ENCODE measurements around the gene BAG1. TPM values are rescaled to one million over a fixed set of nuclear protein-coding genes. Genes with fewer than 3 reads are reported as not detected.

Gene BAG1
- total RNA-seq, 1 donor from 2014 or later = 33.7 TPM

DNA sequence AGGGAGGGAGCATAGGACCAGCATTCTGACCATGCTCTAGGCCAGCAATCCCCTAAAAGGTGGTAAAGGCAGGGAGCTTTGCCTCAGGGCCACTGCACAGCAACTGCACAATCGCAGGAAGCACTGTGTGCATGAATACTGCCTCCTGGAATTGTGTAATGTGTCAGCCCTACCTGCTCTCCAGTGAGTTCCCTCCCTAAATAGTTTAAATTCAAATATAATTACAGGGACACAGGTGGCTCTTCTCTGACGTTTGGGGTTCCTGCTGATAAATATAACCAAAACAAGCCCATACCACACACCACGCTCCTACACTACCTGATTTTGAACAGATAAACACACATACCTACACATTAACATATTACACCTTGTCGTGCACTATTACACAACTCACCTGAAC, 9.0 kb downstream of the BAG1 start:
- no peak for DNase-seq (ENCODE audit: low read depth)
- TF ChIP-seq, protein P1, sequence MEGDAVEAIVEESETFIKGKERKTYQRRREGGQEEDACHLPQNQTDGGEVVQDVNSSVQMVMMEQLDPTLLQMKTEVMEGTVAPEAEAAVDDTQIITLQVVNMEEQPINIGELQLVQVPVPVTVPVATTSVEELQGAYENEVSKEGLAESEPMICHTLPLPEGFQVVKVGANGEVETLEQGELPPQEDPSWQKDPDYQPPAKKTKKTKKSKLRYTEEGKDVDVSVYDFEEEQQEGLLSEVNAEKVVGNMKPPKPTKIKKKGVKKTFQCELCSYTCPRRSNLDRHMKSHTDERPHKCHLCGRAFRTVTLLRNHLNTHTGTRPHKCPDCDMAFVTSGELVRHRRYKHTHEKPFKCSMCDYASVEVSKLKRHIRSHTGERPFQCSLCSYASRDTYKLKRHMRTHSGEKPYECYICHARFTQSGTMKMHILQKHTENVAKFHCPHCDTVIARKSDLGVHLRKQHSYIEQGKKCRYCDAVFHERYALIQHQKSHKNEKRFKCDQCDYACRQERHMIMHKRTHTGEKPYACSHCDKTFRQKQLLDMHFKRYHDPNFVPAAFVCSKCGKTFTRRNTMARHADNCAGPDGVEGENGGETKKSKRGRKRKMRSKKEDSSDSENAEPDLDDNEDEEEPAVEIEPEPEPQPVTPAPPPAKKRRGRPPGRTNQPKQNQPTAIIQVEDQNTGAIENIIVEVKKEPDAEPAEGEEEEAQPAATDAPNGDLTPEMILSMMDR (conservative IDR thresholded peaks at IDR 0.05; ENCODE audit: low read depth, low read length) = no peak
- no peak overlapping the region for H3K4me3 ChIP-seq (ENCODE audit: low read depth, low read length)

GRCh38 chr9:33255014-33255413, 9.5 kb downstream of the BAG1 start:
- DNase-seq (ENCODE audit: low read depth) = no peak
- H3K4me3 ChIP-seq (ENCODE audit: low read depth, low read length) = no peak overlapping the region
- TF ChIP-seq, protein P1 (conservative IDR thresholded peaks at IDR 0.05; ENCODE audit: low read depth, low read length) = no peak

DNA sequence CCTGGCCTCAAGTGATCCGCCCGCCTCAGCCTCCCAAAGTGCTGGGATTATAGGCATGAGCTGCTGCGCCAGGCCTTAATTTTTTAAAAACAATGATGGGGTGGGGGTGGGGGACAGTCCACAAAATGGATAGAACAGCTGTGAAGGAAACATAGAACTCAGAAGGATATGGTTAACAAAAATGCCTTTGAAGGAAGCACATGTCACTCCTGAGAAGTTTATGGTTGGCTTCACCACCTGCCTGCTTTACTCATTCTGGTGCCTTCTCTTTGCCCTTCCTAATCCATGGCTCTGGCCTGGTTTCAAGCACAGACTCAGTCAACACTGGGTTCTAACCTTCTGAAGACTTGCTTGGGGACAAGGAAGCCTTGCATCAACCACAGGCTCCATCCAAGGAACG, 10.3 kb downstream of the BAG1 start:
- DNase-seq (ENCODE audit: low read depth) = no peak
- H3K4me3 ChIP-seq (ENCODE audit: low read depth, low read length) = no peak overlapping the region
- TF ChIP-seq, protein P1 (conservative IDR thresholded peaks at IDR 0.05; ENCODE audit: low read depth, low read length) = no peak

DNA sequence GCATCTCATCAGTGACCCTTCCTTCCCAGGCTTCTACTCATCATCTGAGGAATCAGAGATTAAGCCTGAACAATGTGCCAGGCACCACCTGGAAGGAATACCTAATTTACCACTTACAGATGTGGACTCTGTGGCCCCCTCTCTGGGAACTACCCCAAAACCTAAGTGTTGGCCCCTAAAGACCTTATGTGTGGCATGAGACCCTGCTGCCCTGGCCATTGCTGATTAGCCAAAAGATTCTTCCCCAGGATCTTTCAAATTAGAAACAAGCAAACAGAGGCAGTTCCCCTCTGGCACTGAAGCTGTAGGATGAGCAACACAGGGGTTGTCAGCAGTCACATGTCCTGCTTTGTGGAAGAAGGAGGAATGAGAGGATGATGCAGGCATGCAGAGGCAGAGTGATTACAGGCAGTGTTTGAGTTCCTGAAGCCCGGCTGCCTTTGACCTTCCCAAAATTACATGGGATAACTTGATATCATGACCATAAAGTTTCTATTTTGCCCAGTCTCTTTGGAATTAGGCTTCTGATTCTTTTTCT, 14.0 kb downstream of the BAG1 start:
- TF ChIP-seq, protein P1 (conservative IDR thresholded peaks at IDR 0.05; ENCODE audit: low read depth, low read length) = no peak
- no peak overlapping the region for H3K4me3 ChIP-seq (ENCODE audit: low read depth, low read length)
- DNase-seq (ENCODE audit: low read depth) = no peak

DNA sequence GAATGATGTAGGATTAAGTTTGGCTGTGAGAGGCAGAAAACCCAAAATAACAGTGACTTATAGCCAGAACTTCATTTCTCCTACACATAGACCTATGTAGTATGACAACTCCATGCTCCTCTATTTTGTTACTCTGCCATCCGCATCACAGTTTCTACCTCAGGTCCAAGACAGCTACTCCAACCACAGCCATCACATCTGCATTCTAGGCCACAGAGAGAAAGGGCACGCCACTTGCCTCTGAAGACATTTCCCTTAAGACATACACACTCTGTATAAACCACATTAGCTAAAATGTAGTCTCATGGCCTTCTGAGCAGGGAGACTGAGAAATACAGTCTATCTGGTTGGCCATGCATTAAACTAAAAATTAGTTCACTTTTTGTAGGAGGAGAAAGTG, 14.5 kb downstream of the BAG1 start:
- no peak for DNase-seq (ENCODE audit: low read depth)
- no peak overlapping the region for H3K4me3 ChIP-seq (ENCODE audit: low read depth, low read length)
- TF ChIP-seq, protein P1 (conservative IDR thresholded peaks at IDR 0.05; ENCODE audit: low read depth, low read length) = no peak

- no peak for DNase-seq (ENCODE audit: low read depth)
- TF ChIP-seq, protein P1 (conservative IDR thresholded peaks at IDR 0.05; ENCODE audit: low read depth, low read length) = no peak
Measured at GRCh38 chr9:33249087-33249658, 15.3 kb downstream of the BAG1 start.

DNA sequence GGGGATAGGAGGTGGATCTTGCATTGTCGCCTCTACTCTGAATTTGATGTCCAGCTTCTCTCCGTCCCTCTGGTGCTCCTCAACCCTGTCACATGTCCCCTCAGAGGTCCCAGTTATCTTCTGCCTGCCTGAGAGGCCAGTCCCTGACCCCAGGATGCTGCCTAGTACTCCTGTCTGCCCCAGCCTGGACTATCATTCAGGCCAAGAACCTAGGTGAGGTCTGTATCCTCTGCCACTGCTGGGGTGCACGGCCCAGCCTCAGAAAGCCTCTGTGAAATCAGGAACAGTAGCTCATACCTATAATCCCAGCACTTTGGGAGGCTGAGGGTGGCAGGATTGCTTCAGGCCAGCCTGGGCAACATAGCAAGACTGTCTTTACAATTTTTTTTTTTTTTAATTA, 15.9 kb downstream of the BAG1 start:
- no peak for DNase-seq (ENCODE audit: low read depth)
- no peak overlapping the region for H3K4me3 ChIP-seq (ENCODE audit: low read depth, low read length)
- TF ChIP-seq, protein P1 (conservative IDR thresholded peaks at IDR 0.05; ENCODE audit: low read depth, low read length) = no peak

More at GRCh38 chr9:33249087-33249658, 15.3 kb downstream of the BAG1 start:
- H3K4me3 ChIP-seq (ENCODE audit: low read depth, low read length) = no peak overlapping the region

All from epithelial cell of proximal tubule (primary cell).